Uterus (tissue), 2 donors: ENCODE measurements around the gene GOLGA8H.
"Not testable (repeated sequence)": the region's sequence is repeated elsewhere in the genome, so short reads cannot be mapped to it uniquely, and the experiment has no call there.

Experiments
- CTCF ChIP-seq, 4 experiments: fragments of 200-600 bp in 2 of 4; fragments of 450-650 bp in 2 of 4; sonication (generic) in 2 of 4; IDR thresholded peaks; one replicate each; pipeline ENCODE4 v1.5.1; 2016 to 2019; ENCODE audit warnings: antibody characterized with exemption in 4 of 4, mild to moderate bottlenecking in 2 of 4, moderate library complexity in 1 of 4
- POLR2A ChIP-seq, 2 donors: fragments of 450-650 bp; IDR thresholded peaks; one replicate each; pipeline ENCODE4 v1.6.1; 2016; ENCODE audit warnings: antibody characterized with exemption in 2 of 2, mild to moderate bottlenecking in 1 of 2, moderate library complexity in 1 of 2

GRCh38 chr15:30573012-30573491, 30.8 kb upstream of the GOLGA8H start:
- TF ChIP-seq CTCF, POLR2A (IDR thresholded peaks at IDR 0.05): not testable (repeated sequence)
